ENCODE results near the gene SLC16A3. TPM values are rescaled to one million over a fixed set of nuclear protein-coding genes. Genes with fewer than 3 reads are reported as not detected.
"Not testable (repeated sequence)": the region's sequence is repeated elsewhere in the genome, so short reads cannot be mapped to it uniquely, and the experiment has no call there.

Gene SLC16A3
- 10 to 100 TPM in 11 of 12 donors, not detected in 1; 12.7 to 51.9 (median 28.9) TPM for polyA plus RNA-seq (ENCODE audit: insufficient read length in 12 of 12)
- long read RNA-seq, donor 1, full-length matches to known transcripts: 12 of 12 reads
- long read RNA-seq, donor 1, partial matches to known transcripts: 0 of 12 reads
- long read RNA-seq, donor 1, other reads (novel, unspliced or antisense): 0 of 12 reads
- long read RNA-seq, donor 2, full-length matches to known transcripts: 11 of 33 reads
- long read RNA-seq, donor 2, partial matches to known transcripts: 17 of 33 reads
- long read RNA-seq, donor 2, other reads (novel, unspliced or antisense): 5 of 33 reads
- long read RNA-seq, donor 3, transcript SLC16A3-214 (5 exons, 2,002 nt): major isoform, 9 of 9 reads
- long read RNA-seq, donor 3, partial matches to known transcripts: 0 of 9 reads
- long read RNA-seq, donor 3, other reads (novel, unspliced or antisense): 0 of 9 reads
- long read RNA-seq, donor 4, partial matches to known transcripts: 0 of 2 reads
- long read RNA-seq, donor 4, other reads (novel, unspliced or antisense): 0 of 2 reads
- long read RNA-seq, donor 5, full-length matches to known transcripts: 6 of 33 reads
- long read RNA-seq, donor 5, partial matches to known transcripts: 11 of 33 reads
- long read RNA-seq, donor 5, other reads (novel, unspliced or antisense): 16 of 33 reads
- long read RNA-seq, donor 6, full-length matches to known transcripts: 4 of 4 reads
- long read RNA-seq, donor 6, partial matches to known transcripts: 0 of 4 reads
- long read RNA-seq, donor 6, other reads (novel, unspliced or antisense): 0 of 4 reads
- long read RNA-seq, donor 7, partial matches to known transcripts: 0 of 3 reads
- long read RNA-seq, donor 7, other reads (novel, unspliced or antisense): 0 of 3 reads
- long read RNA-seq, donor 8, full-length matches to known transcripts: 8 of 8 reads
- long read RNA-seq, donor 8, partial matches to known transcripts: 0 of 8 reads
- long read RNA-seq, donor 8, other reads (novel, unspliced or antisense): 0 of 8 reads
- long read RNA-seq, donor 9, partial matches to known transcripts: 5 of 8 reads
- long read RNA-seq, donor 9, other reads (novel, unspliced or antisense): 0 of 8 reads
- long read RNA-seq, donor 10, full-length matches to known transcripts: 17 of 26 reads
- long read RNA-seq, donor 10, partial matches to known transcripts: 9 of 26 reads
- long read RNA-seq, donor 10, other reads (novel, unspliced or antisense): 0 of 26 reads
- long read RNA-seq, donor 11, transcript SLC16A3-214 (5 exons, 2,002 nt): major isoform, 7 of 24 reads
- long read RNA-seq, donor 11, partial matches to known transcripts: 8 of 24 reads
- long read RNA-seq, donor 11, other reads (novel, unspliced or antisense): 8 of 24 reads

DNA sequence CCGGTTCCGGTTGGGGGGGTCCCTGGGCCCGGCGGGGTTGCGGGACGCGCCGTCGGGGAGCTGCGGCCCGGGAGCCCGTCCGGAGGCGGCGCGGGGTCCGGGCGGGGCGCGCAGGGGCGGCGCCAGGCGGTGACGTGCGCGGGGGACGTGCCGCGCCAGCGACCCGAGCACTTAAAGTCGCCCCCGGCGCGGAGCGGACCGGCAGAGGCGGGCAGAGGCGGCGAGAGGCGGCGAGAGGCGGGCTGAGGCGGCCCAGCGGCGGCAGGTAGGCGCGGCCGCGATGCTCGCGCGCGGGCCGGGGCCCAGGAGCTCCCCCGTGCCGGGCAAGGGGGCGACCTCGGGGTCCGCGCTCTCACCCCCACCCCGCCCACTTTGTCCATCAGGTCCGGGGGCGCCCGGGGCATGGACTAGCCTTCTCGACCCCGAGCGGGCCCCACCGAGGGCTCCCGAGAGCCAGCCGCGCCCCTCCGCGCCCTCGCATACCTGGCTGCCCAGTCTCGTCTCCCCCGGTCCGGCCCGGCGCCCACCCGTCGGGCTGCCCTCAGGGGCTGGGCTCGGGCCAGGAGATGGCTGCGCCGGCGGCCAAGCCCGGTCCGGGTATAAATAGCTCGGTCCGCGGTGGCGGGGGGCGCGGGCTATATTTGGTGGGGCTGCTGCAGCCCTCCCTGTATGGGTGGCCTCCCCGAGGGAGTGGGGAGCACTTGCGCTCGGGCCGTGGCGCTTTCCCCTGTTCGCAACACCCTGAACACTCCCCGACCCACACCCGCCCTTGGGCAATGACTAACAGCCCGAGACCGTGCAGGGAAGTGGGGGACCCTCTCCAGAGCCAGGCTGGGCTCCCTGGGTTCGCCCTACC, at the start of gene SLC16A3:
Gene SLC16A3 (plus strand): TSS at position 201 of the 856 bp plus-strand sequence. CDS start 6,967 bp downstream, outside the sequence.
- DNase-seq: no peak

- no peak for DNase-seq
These were observed 49.4 kb upstream of the SLC16A3 start for GRCh38 chr17:82179412-82179811.

DNA sequence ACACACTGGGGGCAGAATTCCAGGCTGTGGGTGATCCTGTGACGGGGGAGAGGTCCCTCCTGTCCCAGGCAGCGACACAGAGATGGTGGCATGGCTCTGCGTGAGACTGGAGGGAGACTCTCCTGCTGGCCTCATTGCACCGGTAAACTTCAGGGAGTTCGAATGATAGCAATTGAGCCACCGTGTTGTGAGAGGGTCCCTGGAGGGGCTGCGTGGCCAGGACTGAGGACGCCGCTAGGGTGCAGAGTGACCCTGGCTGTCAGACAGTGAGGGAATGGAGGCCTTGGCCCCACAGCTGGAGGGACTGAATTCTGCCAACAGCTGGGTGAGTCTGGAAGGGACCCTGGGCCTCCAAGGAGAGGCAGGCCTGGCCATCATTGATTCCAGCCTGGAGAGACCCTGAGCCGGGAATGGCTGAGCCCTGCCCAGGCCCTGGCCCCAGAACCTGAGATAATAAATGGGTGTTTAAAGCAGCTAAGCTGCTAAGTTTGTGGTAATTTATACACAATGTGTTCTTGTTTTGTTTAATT, 48.8 kb upstream of the SLC16A3 start:
- no peak for DNase-seq

GRCh38 chr17:82180776-82181528, 47.9 kb upstream of the SLC16A3 start:
- DNase-seq: no peak

DNA sequence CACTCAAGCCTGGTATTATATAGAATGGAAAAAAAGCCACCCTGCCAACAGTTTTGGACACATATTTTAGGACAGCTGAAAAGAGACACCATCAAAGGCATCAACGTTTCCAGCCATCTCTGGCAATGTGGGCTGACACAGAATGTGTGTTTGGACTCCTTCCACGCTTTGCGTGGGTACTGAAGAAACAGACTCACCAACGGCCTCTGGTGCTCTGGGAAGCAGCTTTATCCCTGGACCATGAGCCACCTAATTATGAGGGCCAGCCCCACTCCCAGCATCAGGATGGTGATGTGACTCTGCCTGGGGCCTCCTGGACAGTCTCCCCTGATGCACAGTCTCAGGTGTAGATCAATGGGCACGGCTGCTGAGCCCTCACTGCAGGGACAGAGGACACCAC, 44.1 kb upstream of the SLC16A3 start:
- no peak for DNase-seq

GRCh38 chr17:82186221-82186620, 42.6 kb upstream of the SLC16A3 start:
- no peak for DNase-seq

DNA sequence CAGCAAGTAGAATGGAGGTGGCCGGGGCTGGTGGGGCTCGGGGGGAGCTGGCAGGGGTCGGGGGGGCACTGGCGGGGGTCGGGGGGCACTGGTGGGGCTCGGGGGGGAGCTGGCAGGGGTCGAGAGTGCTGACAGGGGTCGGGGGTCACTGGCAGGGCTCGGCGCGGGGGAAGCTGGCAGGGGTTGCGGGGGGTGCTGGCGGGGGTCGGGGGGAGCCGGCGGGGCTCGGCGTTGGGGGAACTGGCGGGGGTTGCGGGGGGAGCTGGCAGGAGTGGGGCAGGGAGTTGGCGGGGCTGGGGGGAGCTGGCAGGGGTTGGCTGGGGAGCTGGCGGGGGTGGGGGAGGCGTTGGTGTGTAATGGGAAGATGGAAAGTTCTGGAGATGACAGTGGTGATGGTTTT, 41.3 kb upstream of the SLC16A3 start:
- DNase-seq: no peak

GRCh38 chr17:82188001-82188961, 40.6 kb upstream of the SLC16A3 start:
- no peak for DNase-seq

DNA sequence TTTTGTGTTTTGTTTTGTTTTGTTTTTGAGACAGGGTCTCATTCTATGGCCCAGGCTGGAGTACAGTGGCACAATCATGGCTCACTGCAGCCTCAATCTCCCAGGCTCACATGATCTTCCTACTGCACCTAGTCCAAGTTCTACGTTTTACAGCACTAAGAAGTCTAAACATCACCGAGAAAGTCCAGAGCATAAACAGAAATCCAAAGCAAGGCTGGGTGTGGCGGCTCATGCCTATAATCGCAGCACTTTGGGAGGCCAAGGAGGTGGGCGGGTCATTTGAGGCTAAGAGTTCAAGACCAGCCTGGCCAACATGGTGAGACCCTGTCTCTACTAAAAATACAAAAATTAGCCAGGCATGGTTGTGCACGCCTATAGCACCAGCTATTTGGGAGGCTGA, 35.8 kb upstream of the SLC16A3 start:
- not testable (repeated sequence) for DNase-seq

DNA sequence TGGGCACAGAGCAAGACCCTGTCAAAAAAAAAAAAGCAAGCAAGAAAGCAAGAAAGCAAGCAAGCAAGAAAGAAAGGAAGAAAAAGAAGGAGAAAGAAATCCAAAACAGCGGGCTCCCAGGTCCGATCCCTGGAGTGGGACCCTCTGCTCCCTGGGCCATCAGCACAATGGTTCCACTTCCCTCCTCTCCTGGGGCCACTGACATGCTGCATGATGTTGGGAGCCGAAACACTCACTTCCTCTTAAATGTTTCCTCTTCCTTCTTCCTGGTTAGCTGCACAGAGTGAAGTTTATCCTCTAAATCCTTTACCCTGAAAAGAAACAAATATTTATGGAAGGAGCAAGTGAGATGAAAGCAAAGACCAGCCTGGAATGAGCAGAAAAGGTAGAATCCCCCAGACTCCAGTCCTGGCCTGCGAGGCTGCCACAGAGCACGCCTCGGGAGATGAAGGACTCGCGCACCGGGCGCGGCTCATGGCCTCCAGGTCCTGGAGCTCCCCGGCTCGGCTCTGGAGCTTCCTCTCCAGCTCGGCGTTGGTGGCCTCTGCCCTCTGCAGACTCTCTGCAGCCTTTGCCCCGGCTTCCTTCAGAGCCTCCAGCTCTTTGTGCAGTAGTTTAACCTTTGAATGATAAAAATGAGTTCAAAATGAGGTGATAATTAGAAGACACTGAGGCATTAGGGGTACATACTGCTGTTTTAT, 35.2 kb upstream of the SLC16A3 start:
- DNase-seq: no peak

DNA sequence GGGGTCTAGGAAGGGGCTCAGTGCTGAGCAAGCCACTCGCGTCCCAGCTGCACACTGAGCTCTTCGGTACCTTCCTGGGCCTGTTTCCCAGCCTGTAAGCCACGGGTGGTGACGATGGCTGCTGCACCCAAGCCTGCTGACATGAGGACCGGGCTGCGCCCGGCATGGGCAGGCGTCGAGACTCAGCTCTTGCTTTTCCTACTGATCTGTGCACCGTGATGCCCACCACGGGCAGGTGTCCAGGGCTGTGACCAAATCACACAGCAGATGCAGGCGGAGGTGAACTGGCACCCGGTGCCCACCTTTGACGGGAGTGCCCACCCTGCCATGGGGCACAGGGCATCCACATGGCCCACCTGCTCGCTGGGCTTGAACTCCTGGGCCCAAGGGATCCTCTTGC, 34.1 kb upstream of the SLC16A3 start:
- DNase-seq: no peak

- no peak for DNase-seq
These were observed 32.9 kb upstream of the SLC16A3 start for GRCh38 chr17:82195675-82196672.

DNA sequence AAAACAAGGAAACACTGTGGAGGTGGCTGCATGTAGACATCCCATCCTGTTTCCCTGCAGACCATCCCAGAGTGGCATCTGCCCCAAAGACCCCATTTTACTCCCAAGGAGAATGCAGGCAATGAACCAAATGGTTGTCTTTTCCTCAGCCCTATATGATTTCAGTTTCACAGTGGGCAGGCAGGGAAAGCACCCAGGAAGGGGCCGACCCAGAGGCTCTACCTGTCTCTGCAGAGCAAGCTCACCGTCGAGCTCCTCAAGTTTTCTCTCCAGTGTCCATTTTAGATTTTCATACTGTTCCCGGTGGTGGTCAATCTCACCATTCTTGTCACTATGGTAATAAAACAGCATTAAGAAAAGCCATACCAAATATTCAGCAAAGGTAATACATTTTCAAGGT, 30.8 kb upstream of the SLC16A3 start:
- DNase-seq: no peak

- DNase-seq: no peak
These were observed 29.3 kb upstream of the SLC16A3 start for GRCh38 chr17:82199496-82199895.

DNA sequence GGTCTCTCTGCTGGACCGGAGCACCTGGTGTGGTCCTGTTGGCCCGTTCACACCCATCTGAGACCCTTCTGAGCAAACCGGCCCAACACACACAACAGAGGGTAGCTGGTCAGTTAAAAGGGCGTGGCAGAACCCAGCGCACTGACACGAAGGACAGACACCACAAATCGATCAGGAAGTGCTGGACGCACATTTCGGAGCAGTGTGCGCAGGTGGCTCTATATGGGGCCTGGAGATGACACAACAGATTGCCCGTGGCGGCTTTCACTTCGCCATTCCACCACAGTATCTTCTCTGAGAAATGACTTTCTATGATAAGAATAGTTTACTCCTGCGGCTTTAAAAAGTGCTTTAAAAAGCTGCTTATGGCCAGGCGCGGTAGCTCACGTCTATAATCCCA, 28.7 kb upstream of the SLC16A3 start:
- no peak for DNase-seq

- DNase-seq: no peak
These were observed 27.9 kb upstream of the SLC16A3 start for GRCh38 chr17:82200743-82201497.
